ENCODE data around the gene TOR1AIP1. TPM values are rescaled to one million over a fixed set of nuclear protein-coding genes. Genes with fewer than 3 reads are reported as not detected.
A peak's percentile ranks its signal among the peaks of the same experiment; 100 is the strongest.

Gene TOR1AIP1
- total RNA-seq, 4 donors from 2014 or later = 35.7 to 53.7 (median 48.8) TPM

GRCh38 chr1:179875596-179876299, 6.3 kb upstream of the TOR1AIP1 start:
- no peak for DNase-seq (ENCODE audit: low spot score in 2 of 2)
- H3K4me3 ChIP-seq (ENCODE audit: low read depth, poor library complexity, severe bottlenecking) = no peak overlapping the region
- no peak for TF ChIP-seq POLR2A (IDR thresholded peaks at IDR 0.05)
- TF ChIP-seq, protein P1, sequence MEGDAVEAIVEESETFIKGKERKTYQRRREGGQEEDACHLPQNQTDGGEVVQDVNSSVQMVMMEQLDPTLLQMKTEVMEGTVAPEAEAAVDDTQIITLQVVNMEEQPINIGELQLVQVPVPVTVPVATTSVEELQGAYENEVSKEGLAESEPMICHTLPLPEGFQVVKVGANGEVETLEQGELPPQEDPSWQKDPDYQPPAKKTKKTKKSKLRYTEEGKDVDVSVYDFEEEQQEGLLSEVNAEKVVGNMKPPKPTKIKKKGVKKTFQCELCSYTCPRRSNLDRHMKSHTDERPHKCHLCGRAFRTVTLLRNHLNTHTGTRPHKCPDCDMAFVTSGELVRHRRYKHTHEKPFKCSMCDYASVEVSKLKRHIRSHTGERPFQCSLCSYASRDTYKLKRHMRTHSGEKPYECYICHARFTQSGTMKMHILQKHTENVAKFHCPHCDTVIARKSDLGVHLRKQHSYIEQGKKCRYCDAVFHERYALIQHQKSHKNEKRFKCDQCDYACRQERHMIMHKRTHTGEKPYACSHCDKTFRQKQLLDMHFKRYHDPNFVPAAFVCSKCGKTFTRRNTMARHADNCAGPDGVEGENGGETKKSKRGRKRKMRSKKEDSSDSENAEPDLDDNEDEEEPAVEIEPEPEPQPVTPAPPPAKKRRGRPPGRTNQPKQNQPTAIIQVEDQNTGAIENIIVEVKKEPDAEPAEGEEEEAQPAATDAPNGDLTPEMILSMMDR (IDR thresholded peaks at IDR 0.05) = no peak
- intact Hi-C loops (cut with DNase I; ENCODE audit: low total_unique reads) = no loop called here
- 86 to 88% methylated on average over 4 of the region's 4 CpGs for WGBS, 2 donors

- intact Hi-C loops (cut with DNase I; ENCODE audit: low total_unique reads) = no loop called here
- no peak for TF ChIP-seq POLR2A (IDR thresholded peaks at IDR 0.05)
- TF ChIP-seq, protein P1 (IDR thresholded peaks at IDR 0.05) = no peak
- WGBS, 2 donors = 28 to 41% methylated on average over 3 of the region's 3 CpGs
- DNase-seq (ENCODE audit: low spot score in 2 of 2) = no peak
- no peak overlapping the region for H3K4me3 ChIP-seq (ENCODE audit: low read depth, poor library complexity, severe bottlenecking)
Observed at GRCh38 chr1:179876300-179876715, 5.8 kb upstream of the TOR1AIP1 start.

DNA sequence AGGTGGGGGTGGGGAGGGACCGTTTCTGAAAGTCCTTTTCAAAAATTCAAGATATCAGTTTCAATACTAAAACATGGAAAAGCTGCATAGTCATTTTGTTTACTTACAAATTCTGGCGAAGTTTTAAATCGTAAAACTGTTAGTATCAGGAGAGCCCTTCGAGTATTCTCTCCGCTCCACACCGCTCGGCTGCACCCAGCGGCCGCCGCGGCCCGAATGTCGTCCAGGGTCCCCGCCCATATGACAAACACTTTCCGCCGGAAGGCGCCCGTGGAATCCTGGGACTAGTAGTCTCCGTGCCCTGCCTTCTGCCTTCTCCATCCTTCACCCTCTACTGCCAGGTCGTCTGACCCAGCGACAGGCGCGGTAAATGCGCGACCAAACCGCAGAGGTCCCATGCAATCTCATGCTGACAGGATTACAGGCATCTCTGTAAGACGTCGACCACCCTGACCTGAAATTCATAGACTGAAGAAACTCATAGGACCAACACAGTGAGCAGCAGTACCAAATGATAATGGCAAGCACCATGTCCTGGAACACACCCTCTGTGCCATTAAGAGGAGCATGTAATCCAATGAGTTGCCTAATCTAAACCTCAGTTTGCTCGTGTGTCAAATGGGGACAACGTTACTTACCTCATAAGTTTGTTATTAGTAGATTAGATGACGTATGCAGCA, 4.4 kb upstream of the TOR1AIP1 start, which contains the start of gene TOR1AIP2:
Gene TOR1AIP2 (minus strand): TSS at position 218 of the 680 bp plus-strand sequence. CDS start 25,138 bp downstream, outside the sequence.
- 4 to 5% methylated on average over 31 of the region's 31 CpGs for WGBS, 2 donors
- intact Hi-C loops (cut with DNase I; ENCODE audit: low total_unique reads) = no loop called here
- DNase-seq (ENCODE audit: low spot score in 2 of 2) = peak; percentile 91 to 98
- TF ChIP-seq, protein P1 (IDR thresholded peaks at IDR 0.05) = no peak
- TF ChIP-seq POLR2A (IDR thresholded peaks at IDR 0.05) = peak in 1 of 2 donors; percentile 92
- peak within 1 kb of the TSS; percentile 72 for H3K4me3 ChIP-seq (ENCODE audit: low read depth, poor library complexity, severe bottlenecking)

- DNase-seq (ENCODE audit: low spot score in 2 of 2) = no peak
- no peak overlapping the region for H3K4me3 ChIP-seq (ENCODE audit: low read depth, poor library complexity, severe bottlenecking)
- 88 to 95% methylated on average over 2 of the region's 2 CpGs for WGBS, 2 donors
- TF ChIP-seq POLR2A (IDR thresholded peaks at IDR 0.05) = no peak
- TF ChIP-seq, protein P1 (IDR thresholded peaks at IDR 0.05) = no peak
- intact Hi-C loops (cut with DNase I; ENCODE audit: low total_unique reads) = no loop called here
Observed at GRCh38 chr1:179879797-179880196, 2.3 kb upstream of the TOR1AIP1 start.

GRCh38 chr1:179881642-179882252, 338 bp upstream of the TOR1AIP1 start:
- 0 to 1% methylated on average over 22 of the region's 22 CpGs for WGBS, 2 donors
- TF ChIP-seq POLR2A (IDR thresholded peaks at IDR 0.05) = no peak
- TF ChIP-seq, protein P1 (IDR thresholded peaks at IDR 0.05) = no peak
- peak overlapping the region; percentile 53 for H3K4me3 ChIP-seq (ENCODE audit: low read depth, poor library complexity, severe bottlenecking)
- peak; percentile 91 to 97 for DNase-seq (ENCODE audit: low spot score in 2 of 2)
- intact Hi-C loops (cut with DNase I; ENCODE audit: low total_unique reads) = no loop called here

All from lower leg skin (tissue), 4 donors.